ENCODE measurements around the gene KCNAB2.

KCNAB2 gene

GRCh38 chr1:6082430-6082971, 36.8 kb downstream of the KCNAB2 start:
- H3K9me3 ChIP-seq (replicated peaks; ENCODE audit: insufficient read depth, low read length): no peaks in the 10 kb centered on the region
- H3K9me2 ChIP-seq (replicated peaks; ENCODE audit: insufficient read depth, low read length): no peaks in the 10 kb centered on the region
- H3K36me3 ChIP-seq (replicated peaks; ENCODE audit: insufficient read depth, low read length): no peaks in the 10 kb centered on the region
- no peaks in the 10 kb centered on the region for H3K79me2 ChIP-seq (ENCODE audit: low read length)
- H3K4me2 ChIP-seq (ENCODE audit: low read depth, low read length): no peak overlapping the region
- H3K27ac ChIP-seq (ENCODE audit: low read length): no peak overlapping the region
- H3K9ac ChIP-seq (ENCODE audit: low read length): no peak overlapping the region
- H3F3A ChIP-seq (ENCODE audit: insufficient read depth, low read length): no peaks in the 10 kb centered on the region
- no peaks in the 10 kb centered on the region for H3K27me3 ChIP-seq (replicated peaks; ENCODE audit: insufficient read depth, low read length)
- no peak overlapping the region for H3K4me3 ChIP-seq (ENCODE audit: low read length)
- H4K20me1 ChIP-seq (ENCODE audit: insufficient read depth, low read length): no peaks in the 10 kb centered on the region
- no peaks in the 10 kb centered on the region for H3K4me1 ChIP-seq (ENCODE audit: low read length)
- TF ChIP-seq EZH2 (optimal IDR thresholded peaks at IDR 0.05; ENCODE audit: low read depth, low read length) (no peak), CTCF (IDR thresholded peaks at IDR 0.05; ENCODE audit: low read length) (no peak), EZH2phosphoT487 (IDR thresholded peaks at IDR 0.05; ENCODE audit: low read length) (no peak)
- no peak for DNase-seq
- H2AFZ ChIP-seq (ENCODE audit: low read length): no peak overlapping the region

- no peaks in the 10 kb centered on the region for H3K79me2 ChIP-seq (ENCODE audit: low read length)
- no peak for DNase-seq
- no peaks in the 10 kb centered on the region for H3K4me1 ChIP-seq (ENCODE audit: low read length)
- no peaks in the 10 kb centered on the region for H4K20me1 ChIP-seq (ENCODE audit: insufficient read depth, low read length)
- no peaks in the 10 kb centered on the region for H3F3A ChIP-seq (ENCODE audit: insufficient read depth, low read length)
- no peak overlapping the region for H3K9ac ChIP-seq (ENCODE audit: low read length)
- H3K9me2 ChIP-seq (replicated peaks; ENCODE audit: insufficient read depth, low read length): no peaks in the 10 kb centered on the region
- no peak overlapping the region for H3K4me3 ChIP-seq (ENCODE audit: low read length)
- H3K27me3 ChIP-seq (replicated peaks; ENCODE audit: insufficient read depth, low read length): no peaks in the 10 kb centered on the region
- no peaks in the 10 kb centered on the region for H3K36me3 ChIP-seq (replicated peaks; ENCODE audit: insufficient read depth, low read length)
- no peak for TF ChIP-seq CTCF (IDR thresholded peaks at IDR 0.05; ENCODE audit: low read length)
- no peak for TF ChIP-seq EZH2phosphoT487 (IDR thresholded peaks at IDR 0.05; ENCODE audit: low read length)
- TF ChIP-seq EZH2 (optimal IDR thresholded peaks at IDR 0.05; ENCODE audit: low read depth, low read length): no peak
- no peaks in the 10 kb centered on the region for H3K9me3 ChIP-seq (replicated peaks; ENCODE audit: insufficient read depth, low read length)
- no peak overlapping the region for H2AFZ ChIP-seq (ENCODE audit: low read length)
- H3K27ac ChIP-seq (ENCODE audit: low read length): no peak overlapping the region
- no peak overlapping the region for H3K4me2 ChIP-seq (ENCODE audit: low read depth, low read length)
Measured at GRCh38 chr1:6083385-6083784, 37.7 kb downstream of the KCNAB2 start.

- H3F3A ChIP-seq (ENCODE audit: insufficient read depth, low read length): no peaks in the 10 kb centered on the region
- no peak for TF ChIP-seq EZH2phosphoT487 (IDR thresholded peaks at IDR 0.05; ENCODE audit: low read length)
- TF ChIP-seq EZH2 (optimal IDR thresholded peaks at IDR 0.05; ENCODE audit: low read depth, low read length): no peak
- no peak for TF ChIP-seq CTCF (IDR thresholded peaks at IDR 0.05; ENCODE audit: low read length)
- H3K9ac ChIP-seq (ENCODE audit: low read length): no peak overlapping the region
- no peak overlapping the region for H2AFZ ChIP-seq (ENCODE audit: low read length)
- no peaks in the 10 kb centered on the region for H3K36me3 ChIP-seq (replicated peaks; ENCODE audit: insufficient read depth, low read length)
- no peaks in the 10 kb centered on the region for H3K79me2 ChIP-seq (ENCODE audit: low read length)
- no peak overlapping the region for H3K4me3 ChIP-seq (ENCODE audit: low read length)
- H3K27ac ChIP-seq (ENCODE audit: low read length): no peak overlapping the region
- no peaks in the 10 kb centered on the region for H4K20me1 ChIP-seq (ENCODE audit: insufficient read depth, low read length)
- DNase-seq: no peak
- no peaks in the 10 kb centered on the region for H3K27me3 ChIP-seq (replicated peaks; ENCODE audit: insufficient read depth, low read length)
- H3K9me3 ChIP-seq (replicated peaks; ENCODE audit: insufficient read depth, low read length): no peaks in the 10 kb centered on the region
- H3K4me1 ChIP-seq (ENCODE audit: low read length): no peaks in the 10 kb centered on the region
- H3K4me2 ChIP-seq (ENCODE audit: low read depth, low read length): no peak overlapping the region
- no peaks in the 10 kb centered on the region for H3K9me2 ChIP-seq (replicated peaks; ENCODE audit: insufficient read depth, low read length)
Measured at GRCh38 chr1:6083801-6084446, 38.2 kb downstream of the KCNAB2 start.

Measured in MM.1S (cell line).